HG03139 (cell line): ENCODE data around the gene NOTCH1.

ENCODE experiments used
- ATAC-seq: cut with Tn5 transposase; IDR thresholded peaks from one replicate; pipeline ENCODE4 v1.9.1; 2021; ENCODE audit not compliant: unreplicated experiment

NOTCH1 gene

GRCh38 chr9:136532799-136533774, 12.8 kb downstream of the NOTCH1 start:
- no peak for ATAC-seq

- ATAC-seq = no peak
Measured at GRCh38 chr9:136531904-136532798, 13.7 kb downstream of the NOTCH1 start.

GRCh38 chr9:136531186-136531903, 14.5 kb downstream of the NOTCH1 start:
- no peak for ATAC-seq

- ATAC-seq = no peak
Measured at GRCh38 chr9:136530461-136531089, 15.3 kb downstream of the NOTCH1 start.

- no peak for ATAC-seq
Measured at GRCh38 chr9:136529516-136530460, 16.1 kb downstream of the NOTCH1 start.

GRCh38 chr9:136528716-136529341, 17.0 kb downstream of the NOTCH1 start:
- no peak for ATAC-seq

- ATAC-seq = no peak
Measured at GRCh38 chr9:136527721-136528710, 17.8 kb downstream of the NOTCH1 start.

- no peak for ATAC-seq
Measured at GRCh38 chr9:136527131-136527530, 18.7 kb downstream of the NOTCH1 start.

GRCh38 chr9:136526625-136527066, 19.2 kb downstream of the NOTCH1 start:
- no peak for ATAC-seq

GRCh38 chr9:136525841-136526499, 19.9 kb downstream of the NOTCH1 start:
- no peak for ATAC-seq

GRCh38 chr9:136525207-136525606, 20.6 kb downstream of the NOTCH1 start:
- no peak for ATAC-seq

GRCh38 chr9:136522314-136523237, 23.3 kb downstream of the NOTCH1 start:
- no peak for ATAC-seq

- ATAC-seq = no peak
Measured at GRCh38 chr9:136521537-136521936, 24.3 kb downstream of the NOTCH1 start.

GRCh38 chr9:136520053-136520540, 25.8 kb downstream of the NOTCH1 start:
- ATAC-seq = no peak

GRCh38 chr9:136519263-136520052, 26.4 kb downstream of the NOTCH1 start:
- ATAC-seq = no peak
